Mammary epithelial cell (primary cell): ENCODE results near the gene STIP1.

Experiments
- CTCF ChIP-seq, 2 donors: IDR thresholded peaks in 1 of 2; conservative IDR thresholded peaks in 1 of 2; 2 replicates each; pipeline ENCODE4 v1.5.1; 2011 to 2012; ENCODE audit warnings: inconsistent platforms in 2 of 2, low read length in 2 of 2, mild to moderate bottlenecking in 2 of 2, control low read depth in 1 of 2, low read depth in 1 of 2; ENCODE audit not compliant: insufficient read depth in 1 of 2; ENCODE audit errors: extremely low read depth in 1 of 2
- EZH2 ChIP-seq: IDR thresholded peaks from 2 replicates; pipeline ENCODE4 v1.6.1; 2012; ENCODE audit warnings: low read length, inconsistent platforms, borderline replicate concordance

- no peak for TF ChIP-seq EZH2
- no peak for TF ChIP-seq CTCF (conservative IDR thresholded peaks at IDR 0.05 in 1 of 2, IDR thresholded peaks at IDR 0.05 in 1 of 2; ENCODE audit: extremely low read depth in 1 of 2, insufficient read depth in 1 of 2, low read depth in 1 of 2, low read length in 2 of 2)
These were observed 57.4 kb downstream of the STIP1 start for GRCh38 chr11:64243236-64243854.
